Measurements from ENCODE around the gene WDFY1. TPM values are rescaled to one million over a fixed set of nuclear protein-coding genes. Genes with fewer than 3 reads are reported as not detected.

The WDFY1 gene
- total RNA-seq, 1 donor from 2014 or later, result 177 TPM

DNA sequence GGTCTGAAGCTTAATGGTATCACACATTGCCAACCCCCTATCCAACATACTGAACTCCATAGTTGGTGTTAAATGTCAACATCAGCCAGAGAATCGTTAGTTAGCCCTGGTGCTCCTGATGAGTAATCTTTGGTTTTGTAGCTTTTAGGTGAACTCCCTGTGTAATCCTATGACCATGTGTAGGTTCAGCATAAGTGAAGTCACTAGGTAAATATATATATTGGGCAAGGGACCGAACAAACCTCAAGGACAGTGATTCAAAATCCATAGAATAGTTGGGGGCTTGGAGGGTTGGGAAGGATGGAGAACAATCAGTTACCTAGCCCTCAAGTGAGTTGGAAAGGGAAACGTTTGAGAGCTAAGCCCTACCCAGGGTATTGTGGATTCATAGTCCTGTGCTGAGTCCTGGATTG lies 91.7 kb downstream of the WDFY1 start:
- H3K36me3 ChIP-seq, result no peaks in the 10 kb centered on the region
- H3K4me1 ChIP-seq, result no peaks in the 10 kb centered on the region
- no peaks in the 10 kb centered on the region for H3K27me3 ChIP-seq
- no peak overlapping the region for H3K9ac ChIP-seq
- H2AFZ ChIP-seq (replicated peaks), result no peak overlapping the region
- no peak overlapping the region for H3K4me3 ChIP-seq
- no peak for DNase-seq (ENCODE audit: low spot score)
- H3K27ac ChIP-seq, result no peak overlapping the region
- no peaks in the 10 kb centered on the region for H4K20me1 ChIP-seq (ENCODE audit: low read depth)
- H3K9me3 ChIP-seq (ENCODE audit: low read depth), result no peaks in the 10 kb centered on the region
- H3F3A ChIP-seq (ENCODE audit: low read depth), result no peaks in the 10 kb centered on the region
- no peak overlapping the region for H3K4me2 ChIP-seq
- Mint-ChIP-seq H3K9me3 (peaks cover 7% of the 10 kb centered on the region), H3K36me3 (peaks cover 17% of the 10 kb centered on the region), H3K27ac (no peak overlapping the region), H3K4me3 (no peak overlapping the region), H3K4me1 (no peaks in the 10 kb centered on the region), H3K27me3 (ENCODE audit: insufficient read depth, low read depth) (peaks cover 2% of the 10 kb centered on the region)
- no peak for TF ChIP-seq EZH2 (IDR thresholded peaks at IDR 0.05)
- TF ChIP-seq, protein P1, sequence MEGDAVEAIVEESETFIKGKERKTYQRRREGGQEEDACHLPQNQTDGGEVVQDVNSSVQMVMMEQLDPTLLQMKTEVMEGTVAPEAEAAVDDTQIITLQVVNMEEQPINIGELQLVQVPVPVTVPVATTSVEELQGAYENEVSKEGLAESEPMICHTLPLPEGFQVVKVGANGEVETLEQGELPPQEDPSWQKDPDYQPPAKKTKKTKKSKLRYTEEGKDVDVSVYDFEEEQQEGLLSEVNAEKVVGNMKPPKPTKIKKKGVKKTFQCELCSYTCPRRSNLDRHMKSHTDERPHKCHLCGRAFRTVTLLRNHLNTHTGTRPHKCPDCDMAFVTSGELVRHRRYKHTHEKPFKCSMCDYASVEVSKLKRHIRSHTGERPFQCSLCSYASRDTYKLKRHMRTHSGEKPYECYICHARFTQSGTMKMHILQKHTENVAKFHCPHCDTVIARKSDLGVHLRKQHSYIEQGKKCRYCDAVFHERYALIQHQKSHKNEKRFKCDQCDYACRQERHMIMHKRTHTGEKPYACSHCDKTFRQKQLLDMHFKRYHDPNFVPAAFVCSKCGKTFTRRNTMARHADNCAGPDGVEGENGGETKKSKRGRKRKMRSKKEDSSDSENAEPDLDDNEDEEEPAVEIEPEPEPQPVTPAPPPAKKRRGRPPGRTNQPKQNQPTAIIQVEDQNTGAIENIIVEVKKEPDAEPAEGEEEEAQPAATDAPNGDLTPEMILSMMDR (IDR thresholded peaks at IDR 0.05), result no peak
- TF ChIP-seq EZH2phosphoT487 (IDR thresholded peaks at IDR 0.05), result no peak
- no peaks in the 10 kb centered on the region for H3K79me2 ChIP-seq (ENCODE audit: low read depth)

DNA sequence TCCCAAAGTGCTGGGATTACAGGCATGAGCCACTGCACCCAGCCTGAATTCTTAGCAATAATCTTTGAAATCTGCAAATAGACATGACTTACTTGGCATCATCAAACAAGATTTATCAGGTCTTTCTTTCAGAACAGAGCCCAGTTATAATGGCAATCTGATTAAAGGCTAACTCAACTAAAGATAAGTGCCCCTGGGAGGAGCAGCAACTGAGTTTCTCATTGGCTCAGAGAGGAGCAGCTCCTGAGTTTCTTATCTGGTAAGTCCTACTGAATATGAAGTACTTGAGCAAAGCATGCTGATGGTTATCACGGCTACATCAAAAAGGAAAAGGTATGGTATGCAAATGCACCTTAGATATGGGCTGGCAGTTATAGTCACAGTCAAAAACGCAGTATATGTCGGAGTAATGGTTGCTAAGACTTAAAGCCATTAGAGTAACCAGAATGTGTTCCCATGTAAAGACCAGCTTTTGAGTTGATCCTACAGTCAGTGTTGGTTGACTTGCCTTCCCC lies 92.8 kb downstream of the WDFY1 start:
- no peak overlapping the region for H3K4me3 ChIP-seq
- TF ChIP-seq, protein P1 (IDR thresholded peaks at IDR 0.05), result no peak
- TF ChIP-seq EZH2phosphoT487 (IDR thresholded peaks at IDR 0.05) (no peak), EZH2 (IDR thresholded peaks at IDR 0.05) (no peak)
- H4K20me1 ChIP-seq (ENCODE audit: low read depth), result no peaks in the 10 kb centered on the region
- Mint-ChIP-seq H3K27ac (no peak overlapping the region), H3K9me3 (peaks cover 7% of the 10 kb centered on the region), H3K36me3 (peaks cover 19% of the 10 kb centered on the region), H3K27me3 (ENCODE audit: insufficient read depth, low read depth) (peaks cover 2% of the 10 kb centered on the region), H3K4me1 (no peaks in the 10 kb centered on the region), H3K4me3 (no peak overlapping the region)
- no peak overlapping the region for H3K4me2 ChIP-seq
- no peaks in the 10 kb centered on the region for H3K4me1 ChIP-seq
- no peaks in the 10 kb centered on the region for H3K79me2 ChIP-seq (ENCODE audit: low read depth)
- no peaks in the 10 kb centered on the region for H3F3A ChIP-seq (ENCODE audit: low read depth)
- H3K27me3 ChIP-seq, result no peaks in the 10 kb centered on the region
- H3K9me3 ChIP-seq (ENCODE audit: low read depth), result no peaks in the 10 kb centered on the region
- no peaks in the 10 kb centered on the region for H3K36me3 ChIP-seq
- H2AFZ ChIP-seq (replicated peaks), result no peak overlapping the region
- no peak for DNase-seq (ENCODE audit: low spot score)
- no peak overlapping the region for H3K9ac ChIP-seq
- H3K27ac ChIP-seq, result no peak overlapping the region

DNA sequence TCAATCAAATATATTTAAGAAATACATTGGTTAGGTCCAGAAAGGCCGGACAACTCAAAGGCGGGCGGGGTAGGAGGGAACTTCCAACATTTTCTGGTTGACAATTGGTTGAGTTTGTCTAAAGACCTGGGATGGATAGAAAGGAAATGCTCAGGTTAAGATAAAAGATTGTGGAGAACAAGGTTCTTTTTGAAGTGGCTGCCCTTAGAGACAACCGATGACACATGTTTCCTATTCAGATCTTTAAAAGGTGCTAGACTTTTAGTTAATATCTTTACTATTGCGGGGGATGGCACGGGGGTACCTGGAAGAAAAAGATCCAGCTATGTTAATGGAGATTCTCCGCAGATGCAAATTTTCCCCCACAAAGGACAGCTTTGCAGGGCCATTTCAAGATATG lies 97.7 kb downstream of the WDFY1 start:
- TF ChIP-seq EZH2phosphoT487 (IDR thresholded peaks at IDR 0.05), result no peak
- TF ChIP-seq EZH2 (IDR thresholded peaks at IDR 0.05), result no peak
- TF ChIP-seq, protein P1 (IDR thresholded peaks at IDR 0.05), result no peak
- Histone ChIP-seq H3K27ac (no peak overlapping the region), H3K9ac (no peak overlapping the region), H3K4me1 (no peaks in the 10 kb centered on the region), H3K4me2 (no peak overlapping the region), H3F3A (ENCODE audit: low read depth) (no peaks in the 10 kb centered on the region), H4K20me1 (ENCODE audit: low read depth) (no peaks in the 10 kb centered on the region), H3K9me3 (ENCODE audit: low read depth) (no peaks in the 10 kb centered on the region), H3K27me3 (no peaks in the 10 kb centered on the region), H3K4me3 (no peak overlapping the region), H3K36me3 (no peaks in the 10 kb centered on the region), H2AFZ (replicated peaks) (no peak overlapping the region), H3K79me2 (ENCODE audit: low read depth) (no peaks in the 10 kb centered on the region)
- H3K9me3 Mint-ChIP-seq, result peaks cover 7% of the 10 kb centered on the region
- no peak for DNase-seq (ENCODE audit: low spot score)
- peaks cover 19% of the 10 kb centered on the region for H3K36me3 Mint-ChIP-seq
- no peak overlapping the region for H3K27ac Mint-ChIP-seq
- no peak overlapping the region for H3K4me3 Mint-ChIP-seq
- peaks cover 5% of the 10 kb centered on the region for H3K4me1 Mint-ChIP-seq
- peaks cover 2% of the 10 kb centered on the region for H3K27me3 Mint-ChIP-seq (ENCODE audit: insufficient read depth, low read depth)
